Activated naive CD8-positive, alpha-beta T cell (primary cell): ENCODE results near the gene OR51Q1.

Experiments used
- H3K27ac Mint-ChIP-seq: one replicate; pipeline ENCODE4 v1.8.0; 2021; ENCODE audit warnings: mixed read lengths
- H3K27me3 Mint-ChIP-seq: one replicate; pipeline ENCODE4 v1.8.0; 2021; ENCODE audit warnings: mixed read lengths
- H3K36me3 Mint-ChIP-seq: one replicate; pipeline ENCODE4 v1.8.0; 2021; ENCODE audit warnings: mixed read lengths
- H3K4me1 Mint-ChIP-seq: one replicate; pipeline ENCODE4 v1.8.0; 2021; ENCODE audit warnings: low read depth, mixed read lengths
- H3K4me3 Mint-ChIP-seq: one replicate; pipeline ENCODE4 v1.8.0; 2021; ENCODE audit warnings: mild to moderate bottlenecking, mixed read lengths
- H3K9me3 Mint-ChIP-seq: one replicate; pipeline ENCODE4 v1.8.0; 2021; ENCODE audit warnings: low read depth, mixed read lengths

The OR51Q1 gene

GRCh38 chr11:5421811-5422210 lies at the start of gene OR51Q1:
OR51Q1 (plus strand) TSS chr11:5422111; CDS start chr11:5422201, 90 bp downstream.
- H3K4me1 Mint-ChIP-seq: no peaks in the 10 kb centered on the region

GRCh38 chr11:5380740-5381342 lies 41.1 kb upstream of the OR51Q1 start:
- Mint-ChIP-seq H3K36me3 (no peaks in the 10 kb centered on the region), H3K27ac (no peak overlapping the region), H3K9me3 (no peaks in the 10 kb centered on the region), H3K4me1 (no peaks in the 10 kb centered on the region), H3K27me3 (no peaks in the 10 kb centered on the region), H3K4me3 (no peak overlapping the region)

More at GRCh38 chr11:5421811-5422210, at the start of gene OR51Q1:
- Mint-ChIP-seq H3K27me3 (peaks cover 12% of the 10 kb centered on the region), H3K27ac (no peak within 1 kb of the TSS), H3K9me3 (no peaks in the 10 kb centered on the region), H3K36me3 (peaks cover 2% of the 10 kb centered on the region), H3K4me3 (no peak within 1 kb of the TSS)

GRCh38 chr11:5383576-5383975 lies 38.3 kb upstream of the OR51Q1 start, which contains the start of gene OR51M1:
OR51M1 (plus strand) TSS chr11:5383812; CDS start chr11:5389399, 5,587 bp downstream.
- Mint-ChIP-seq H3K4me3 (no peak within 1 kb of the TSS), H3K4me1 (no peaks in the 10 kb centered on the region), H3K36me3 (no peaks in the 10 kb centered on the region), H3K27me3 (no peaks in the 10 kb centered on the region), H3K27ac (no peak within 1 kb of the TSS), H3K9me3 (no peaks in the 10 kb centered on the region)

DNA sequence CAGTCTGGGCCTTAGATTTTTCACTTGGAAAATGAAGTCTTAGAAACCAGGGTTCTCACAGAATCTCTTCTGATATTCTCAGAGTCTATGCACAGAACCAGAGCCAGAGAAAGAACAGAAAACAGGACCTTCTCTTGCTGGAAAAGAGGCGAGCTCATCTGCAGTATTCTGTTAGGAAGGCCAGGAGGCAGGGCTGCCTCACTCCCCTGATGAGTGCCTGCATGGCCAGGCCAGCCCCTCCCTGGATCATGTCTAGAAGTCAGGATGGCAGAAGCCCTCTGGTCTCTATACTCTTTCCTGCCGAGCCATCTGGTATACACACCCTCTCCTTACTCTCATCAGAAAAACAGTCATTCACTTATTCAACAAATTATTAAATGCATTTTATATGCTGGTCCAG lies 37.6 kb upstream of the OR51Q1 start:
- Mint-ChIP-seq H3K4me1 (no peaks in the 10 kb centered on the region), H3K4me3 (no peak overlapping the region), H3K9me3 (no peaks in the 10 kb centered on the region), H3K27ac (no peak overlapping the region), H3K36me3 (no peaks in the 10 kb centered on the region), H3K27me3 (no peaks in the 10 kb centered on the region)

DNA sequence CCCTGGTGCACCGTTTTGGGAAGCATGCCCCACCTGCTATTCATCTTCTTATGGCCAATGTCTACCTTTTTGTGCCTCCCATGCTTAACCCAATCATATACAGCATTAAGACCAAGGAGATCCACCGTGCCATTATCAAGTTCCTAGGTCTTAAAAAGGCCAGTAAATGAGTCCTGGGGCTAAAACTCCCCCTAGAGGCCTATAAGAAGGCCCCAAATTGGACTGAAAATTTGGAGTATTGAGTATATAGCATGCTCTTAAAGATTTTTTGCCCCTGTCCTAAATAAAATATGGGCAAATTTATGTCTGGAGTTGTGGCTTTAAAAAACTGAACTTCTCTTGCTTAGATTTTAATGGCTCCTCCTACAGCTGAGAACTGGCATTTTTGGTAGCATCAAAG lies 31.7 kb upstream of the OR51Q1 start:
- Mint-ChIP-seq H3K27ac (no peak overlapping the region), H3K4me1 (no peaks in the 10 kb centered on the region), H3K4me3 (no peak overlapping the region), H3K36me3 (no peaks in the 10 kb centered on the region), H3K9me3 (no peaks in the 10 kb centered on the region), H3K27me3 (no peaks in the 10 kb centered on the region)

- H3K9me3 Mint-ChIP-seq: no peaks in the 10 kb centered on the region
- no peak overlapping the region for H3K4me3 Mint-ChIP-seq
- H3K27me3 Mint-ChIP-seq: no peaks in the 10 kb centered on the region
- no peaks in the 10 kb centered on the region for H3K36me3 Mint-ChIP-seq
- no peaks in the 10 kb centered on the region for H3K4me1 Mint-ChIP-seq
- H3K27ac Mint-ChIP-seq: no peak overlapping the region
Measured at GRCh38 chr11:5394091-5394490, 27.8 kb upstream of the OR51Q1 start.

DNA sequence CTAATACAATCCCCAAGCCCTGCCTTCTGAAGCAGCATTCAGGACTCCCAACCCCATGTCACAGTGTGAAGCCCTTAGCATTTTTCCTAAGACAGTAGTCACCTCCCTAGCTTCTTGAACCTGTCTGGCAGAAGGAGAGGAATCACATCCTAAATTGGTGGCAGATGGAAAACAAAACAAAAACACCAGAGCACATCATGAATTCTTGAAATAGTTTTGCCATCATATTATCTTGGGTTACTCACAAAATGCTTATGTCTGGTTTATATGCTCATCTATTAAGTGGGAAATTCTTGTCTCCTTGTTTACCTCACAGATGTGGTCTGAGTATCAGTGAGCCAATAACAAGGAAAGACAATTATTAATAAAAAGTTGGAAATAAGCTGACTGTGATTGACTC lies 23.0 kb upstream of the OR51Q1 start:
- no peak overlapping the region for H3K27ac Mint-ChIP-seq

GRCh38 chr11:5405173-5405572 lies 16.7 kb upstream of the OR51Q1 start:
- Mint-ChIP-seq H3K27me3 (peaks cover 16% of the 10 kb centered on the region), H3K27ac (no peak overlapping the region), H3K9me3 (no peaks in the 10 kb centered on the region), H3K4me3 (no peak overlapping the region), H3K36me3 (no peaks in the 10 kb centered on the region), H3K4me1 (no peaks in the 10 kb centered on the region)

More for the DNA sequence above, 23.0 kb upstream of the OR51Q1 start:
- peaks cover 4% of the 10 kb centered on the region for H3K27me3 Mint-ChIP-seq
- H3K4me1 Mint-ChIP-seq: no peaks in the 10 kb centered on the region
- H3K36me3 Mint-ChIP-seq: no peaks in the 10 kb centered on the region
- H3K4me3 Mint-ChIP-seq: no peak overlapping the region
- no peaks in the 10 kb centered on the region for H3K9me3 Mint-ChIP-seq

DNA sequence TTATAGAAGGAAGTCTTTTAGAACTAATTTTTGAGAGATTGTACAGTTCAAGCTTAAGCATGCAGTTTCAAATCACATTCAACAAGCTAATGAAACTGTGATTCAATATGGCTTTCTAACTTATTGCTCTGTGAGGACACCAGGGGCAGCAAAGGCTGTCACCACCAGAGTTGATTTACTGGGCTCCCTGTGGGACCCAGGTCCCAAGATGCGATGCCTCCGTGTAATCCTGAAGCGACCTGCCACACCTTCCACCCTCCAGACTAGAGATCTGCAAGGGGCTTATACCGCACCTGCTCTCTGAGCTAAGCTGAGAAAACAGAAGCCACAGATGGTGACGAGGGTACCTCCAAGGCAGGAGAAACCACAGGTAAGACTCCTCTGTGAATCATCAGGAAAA lies 918 bp upstream of the OR51Q1 start:
- no peak overlapping the region for H3K4me3 Mint-ChIP-seq
- no peak overlapping the region for H3K27ac Mint-ChIP-seq
- H3K4me1 Mint-ChIP-seq: no peaks in the 10 kb centered on the region
- no peaks in the 10 kb centered on the region for H3K9me3 Mint-ChIP-seq
- peaks cover 2% of the 10 kb centered on the region for H3K36me3 Mint-ChIP-seq
- H3K27me3 Mint-ChIP-seq: peaks cover 12% of the 10 kb centered on the region

DNA sequence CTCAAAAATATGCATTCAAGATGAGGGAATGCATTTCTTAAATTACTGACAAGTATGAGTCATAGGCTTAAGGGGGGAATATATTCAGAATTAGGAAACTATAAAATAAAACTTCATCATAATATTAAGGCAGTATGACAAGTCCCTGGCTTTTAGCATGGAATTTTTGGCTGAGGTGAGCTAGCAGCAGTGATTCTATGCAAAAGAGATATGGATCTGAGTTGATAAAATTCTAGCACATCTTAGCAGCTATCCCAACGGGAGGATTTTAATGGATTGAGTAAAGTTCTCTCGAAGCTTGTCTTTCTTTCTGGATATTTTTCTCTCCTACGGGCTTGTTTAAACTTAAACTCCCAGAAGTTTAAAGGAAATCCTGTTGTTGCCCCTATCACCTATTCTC lies 1.2 kb downstream of the OR51Q1 start:
- peaks cover 2% of the 10 kb centered on the region for H3K36me3 Mint-ChIP-seq
- peaks cover 16% of the 10 kb centered on the region for H3K27me3 Mint-ChIP-seq
- no peak overlapping the region for H3K4me3 Mint-ChIP-seq
- no peaks in the 10 kb centered on the region for H3K4me1 Mint-ChIP-seq
- H3K27ac Mint-ChIP-seq: no peak overlapping the region
- H3K9me3 Mint-ChIP-seq: no peaks in the 10 kb centered on the region

DNA sequence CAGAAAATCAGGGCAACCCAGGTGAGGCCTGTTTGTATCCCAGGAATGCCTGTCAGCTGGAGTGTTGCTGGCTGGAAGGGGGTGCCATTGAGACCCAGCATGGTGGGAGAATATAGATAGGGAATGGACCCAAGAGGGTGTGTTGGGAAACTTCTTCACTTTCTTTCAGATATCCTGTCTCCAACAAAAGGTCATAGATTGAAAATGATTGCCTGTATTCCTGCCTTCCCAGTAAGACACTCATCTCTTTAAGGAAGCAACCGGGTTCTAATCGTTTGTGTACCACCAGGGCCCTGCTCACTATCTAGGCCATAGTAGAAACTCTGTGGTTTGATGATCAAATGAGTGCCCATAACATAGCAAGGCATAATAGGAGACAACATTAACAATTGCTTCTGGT lies 19.5 kb downstream of the OR51Q1 start, which contains the start of gene OR51I1:
TSS of gene OR51I1 (minus strand) at position 101 of the 400 bp plus-strand sequence. CDS start at position 101, 0 bp downstream.
- H3K4me1 Mint-ChIP-seq: no peaks in the 10 kb centered on the region

DNA sequence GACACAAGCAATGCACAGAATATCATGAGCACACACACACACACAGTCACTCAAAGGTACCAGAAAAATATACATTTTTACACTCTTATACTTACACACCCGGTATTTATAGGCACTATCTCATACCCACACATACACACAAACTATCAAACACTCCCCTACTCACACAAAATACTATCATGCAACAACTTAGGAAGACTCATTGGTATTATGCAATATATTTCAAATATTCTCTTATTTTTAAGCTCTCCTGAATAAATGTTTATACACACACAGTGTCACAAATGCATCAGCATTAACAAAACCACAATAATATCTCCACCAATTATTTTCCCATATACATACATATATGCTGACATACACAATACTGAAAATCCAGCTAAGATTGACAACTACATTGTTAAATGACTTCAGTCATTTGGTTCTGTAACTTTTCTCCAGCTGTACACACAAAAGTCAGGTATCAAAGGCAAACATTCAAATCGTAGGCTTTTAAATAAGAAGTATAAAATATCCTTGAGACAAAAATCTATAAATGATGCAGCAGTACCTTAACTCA lies 22.0 kb downstream of the OR51Q1 start:
- H3K27ac Mint-ChIP-seq: no peak overlapping the region
- no peak overlapping the region for H3K4me3 Mint-ChIP-seq
- H3K27me3 Mint-ChIP-seq: peaks cover 12% of the 10 kb centered on the region
- H3K36me3 Mint-ChIP-seq: no peaks in the 10 kb centered on the region
- no peaks in the 10 kb centered on the region for H3K9me3 Mint-ChIP-seq
- H3K4me1 Mint-ChIP-seq: no peaks in the 10 kb centered on the region

More for the DNA sequence above, 19.5 kb downstream of the OR51Q1 start, which contains the start of gene OR51I1:
- Mint-ChIP-seq H3K27ac (no peak within 1 kb of the TSS), H3K9me3 (no peaks in the 10 kb centered on the region), H3K27me3 (peaks cover 8% of the 10 kb centered on the region), H3K36me3 (no peaks in the 10 kb centered on the region), H3K4me3 (no peak within 1 kb of the TSS)

DNA sequence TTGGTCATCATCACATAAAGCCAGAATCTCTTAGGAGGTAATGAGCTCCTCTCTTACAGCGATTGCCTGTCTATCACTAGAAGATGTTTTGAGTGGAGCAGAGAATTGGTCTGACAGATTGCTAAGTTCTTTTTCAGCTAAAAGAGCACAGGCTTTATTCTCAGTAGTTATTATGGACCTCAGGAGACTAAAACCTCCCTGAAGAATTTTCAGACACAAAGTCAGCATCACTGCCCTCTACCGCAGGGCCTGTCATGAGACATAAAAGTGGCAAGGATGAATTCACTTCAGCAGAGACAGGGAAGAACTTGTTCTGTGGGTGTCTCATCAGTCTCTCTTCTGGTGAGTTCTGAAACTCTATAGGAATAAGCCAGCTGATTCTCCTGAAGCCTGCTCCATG lies 27.1 kb downstream of the OR51Q1 start, which contains the start of gene OR51I2:
TSS of gene OR51I2 (plus strand) at position 301 of the 400 bp plus-strand sequence. CDS start 4,166 bp downstream, outside the sequence.
- H3K4me1 Mint-ChIP-seq: no peaks in the 10 kb centered on the region
- no peak within 1 kb of the TSS for H3K4me3 Mint-ChIP-seq
- H3K27ac Mint-ChIP-seq: no peak within 1 kb of the TSS
- H3K36me3 Mint-ChIP-seq: no peaks in the 10 kb centered on the region
- H3K27me3 Mint-ChIP-seq: peaks cover 6% of the 10 kb centered on the region
- no peaks in the 10 kb centered on the region for H3K9me3 Mint-ChIP-seq

- no peaks in the 10 kb centered on the region for H3K4me1 Mint-ChIP-seq
- no peaks in the 10 kb centered on the region for H3K9me3 Mint-ChIP-seq
- H3K36me3 Mint-ChIP-seq: no peaks in the 10 kb centered on the region
- no peak overlapping the region for H3K27ac Mint-ChIP-seq
- no peak overlapping the region for H3K4me3 Mint-ChIP-seq
- H3K27me3 Mint-ChIP-seq: peaks cover 5% of the 10 kb centered on the region
Measured at GRCh38 chr11:5449432-5449831, 27.5 kb downstream of the OR51Q1 start.

DNA sequence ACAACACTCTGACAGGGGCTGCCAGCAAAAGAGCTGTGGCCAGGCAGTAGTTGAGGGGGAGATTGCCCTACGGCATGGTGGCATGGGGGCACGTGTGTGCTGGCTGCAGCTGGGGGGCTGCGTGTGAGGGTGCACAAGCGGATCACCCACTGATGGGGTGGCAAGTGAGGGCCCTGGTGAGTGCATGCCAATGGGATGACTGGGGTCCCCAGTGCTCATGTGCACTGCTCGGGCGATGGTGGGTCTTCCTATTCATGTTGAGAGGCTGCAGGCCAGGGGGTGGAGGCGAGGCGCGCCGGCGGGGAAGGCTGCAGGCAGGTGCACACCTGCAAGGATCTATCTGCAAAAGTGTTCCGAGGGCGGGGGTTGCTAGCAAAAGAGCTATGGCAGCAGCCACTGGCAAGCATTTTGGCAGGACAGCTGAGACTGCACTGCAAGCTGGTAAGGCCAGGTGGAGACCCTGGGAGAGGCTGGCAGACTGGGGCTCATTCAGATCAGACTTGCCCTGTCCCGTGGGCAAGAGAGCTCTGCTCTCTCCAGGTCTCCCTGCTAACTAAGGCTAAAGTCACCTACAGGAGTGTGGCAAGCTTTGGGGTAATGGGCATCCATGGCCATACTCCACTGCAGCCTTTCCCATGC lies 39.2 kb downstream of the OR51Q1 start:
- H3K27me3 Mint-ChIP-seq: peaks cover 3% of the 10 kb centered on the region
- no peaks in the 10 kb centered on the region for H3K9me3 Mint-ChIP-seq
- H3K27ac Mint-ChIP-seq: no peak overlapping the region
- H3K4me3 Mint-ChIP-seq: no peak overlapping the region
- no peaks in the 10 kb centered on the region for H3K36me3 Mint-ChIP-seq
- H3K4me1 Mint-ChIP-seq: no peaks in the 10 kb centered on the region
